IMR-90 (cell line): ENCODE results near the gene ARHGEF1.

Source experiments
- CTCF ChIP-seq: conservative IDR thresholded peaks from 2 replicates; pipeline ENCODE4 v1.5.1; 2012; ENCODE audit warnings: mild to moderate bottlenecking, low read depth, low read length, improper control_type of control experiment
- MAFK ChIP-seq: IDR thresholded peaks from 2 replicates; pipeline ENCODE4 v1.6.1; 2012; ENCODE audit warnings: low read depth, low read length, improper control_type of control experiment
- POLR2A ChIP-seq: IDR thresholded peaks from 2 replicates; pipeline ENCODE4 v1.6.1; 2012; ENCODE audit warnings: mild to moderate bottlenecking, low read depth, low read length
- SMC3 ChIP-seq: fragments of 150-350 bp; IDR thresholded peaks from 2 replicates; pipeline ENCODE4 v1.6.1; 2016; ENCODE audit warnings: low read depth, mild to moderate bottlenecking, antibody characterized with exemption, low read length, moderate library complexity

GRCh38 chr19:41877916-41878905 is 4.8 kb upstream of the ARHGEF1 start:
- TF ChIP-seq MAFK: no peak
- TF ChIP-seq CTCF: no peak
- no peak for TF ChIP-seq POLR2A
- TF ChIP-seq SMC3: no peak
